IMR-90 (cell line): ENCODE data around the gene IBA57. TPM values are rescaled to one million over a fixed set of nuclear protein-coding genes. Genes with fewer than 3 reads are reported as not detected.
A peak's percentile ranks its signal among the peaks of the same experiment; 100 is the strongest.

Experiments used
- ATAC-seq: fragments of 200-7000 bp; cut with Tn5 transposase; 2 replicates; pipeline ENCODE4 v1.9.1; 2020; ENCODE audit warnings: low read depth, mild to moderate bottlenecking, moderate library complexity
- BruUV-seq: library from RNA; stranded (reverse); fragments of 400-500 nt; replicated peaks from 2 replicates; lab custom pipeline; 2021; lab: Mats Ljungman, UMichigan
- CTCF ChIA-PET: fragments of 300-600 bp; formaldehyde crosslinking; extraction: SDS; loops from one replicate; lab custom pipeline; 2021; ENCODE audit warnings: antibody characterized with exemption; lab: Yijun Ruan, JAX
- POLR2A ChIA-PET: fragments of 300-600 bp; sonication (Branson Sonifier 250); formaldehyde crosslinking; loops from one replicate; lab custom pipeline; 2022; ENCODE audit warnings: antibody characterized with exemption; ENCODE audit not compliant: unreplicated experiment; lab: Charles Lee
- DNase-seq: peaks from one replicate; pipeline ENCODE4 v3.0.0; 2013
- H2AFZ ChIP-seq: replicated peaks from 2 replicates; pipeline ENCODE3; 2013; ENCODE audit warnings: low read length, mild to moderate bottlenecking; ENCODE audit not compliant: poor library complexity
- H2AK5ac ChIP-seq: 2 replicates; pipeline ENCODE4 v1.6.1; 2013; ENCODE audit warnings: low read depth, low read length, inconsistent platforms
- H2AK9ac ChIP-seq: replicated peaks from 2 replicates; pipeline ENCODE3; 2013; ENCODE audit warnings: mild to moderate bottlenecking, low read depth, low read length, moderate library complexity; ENCODE audit not compliant: poor library complexity
- H2BK120ac ChIP-seq: 2 replicates; pipeline ENCODE4 v1.6.1; 2013; ENCODE audit warnings: low read depth, low read length, inconsistent platforms
- H2BK15ac ChIP-seq: 3 replicates; pipeline ENCODE4 v1.6.1; 2013; ENCODE audit warnings: low read depth, low read length, inconsistent platforms
- H2BK20ac ChIP-seq: 2 replicates; pipeline ENCODE4 v1.6.1; 2013; ENCODE audit warnings: low read depth, mild to moderate bottlenecking, inconsistent platforms, low read length, moderate library complexity
- H2BK5ac ChIP-seq: 2 replicates; pipeline ENCODE4 v1.6.1; 2013; ENCODE audit warnings: mild to moderate bottlenecking, low read depth, low read length, inconsistent platforms; ENCODE audit not compliant: poor library complexity, severe bottlenecking
- H3K14ac ChIP-seq: replicated peaks from 2 replicates; pipeline ENCODE4 v1.6.1; 2013; ENCODE audit warnings: low read depth, low read length, inconsistent platforms
- H3K18ac ChIP-seq: 2 replicates; pipeline ENCODE4 v1.6.1; 2013; ENCODE audit warnings: low read depth, low read length, control low read depth
- H3K23ac ChIP-seq: 2 replicates; pipeline ENCODE4 v1.6.1; 2013; ENCODE audit warnings: low read depth, low read length, inconsistent platforms
- H3K27ac ChIP-seq: 2 replicates; pipeline ENCODE4 v1.5.1; 2013; ENCODE audit warnings: mild to moderate bottlenecking, control low read depth, low read length; ENCODE audit not compliant: insufficient read depth
- H3K27me3 ChIP-seq: 2 replicates; pipeline ENCODE4 v1.6.1; 2013; ENCODE audit warnings: low read length; ENCODE audit not compliant: control insufficient read depth, insufficient read depth
- H3K36me3 ChIP-seq: 2 replicates; pipeline ENCODE4 v1.6.1; 2013; ENCODE audit warnings: low read length, mixed read lengths; ENCODE audit not compliant: control insufficient read depth, insufficient read depth
- H3K4ac ChIP-seq: 2 replicates; pipeline ENCODE4 v1.6.1; 2013; ENCODE audit warnings: low read depth, low read length, inconsistent platforms
- H3K4me1 ChIP-seq: 2 replicates; pipeline ENCODE4 v1.6.1; 2013; ENCODE audit warnings: low read length, mixed read lengths; ENCODE audit not compliant: control insufficient read depth, insufficient read depth
- H3K4me2 ChIP-seq: 2 replicates; pipeline ENCODE4 v1.6.1; 2013; ENCODE audit warnings: low read depth, mild to moderate bottlenecking, control low read depth, low read length, moderate library complexity
- H3K4me3 ChIP-seq: 2 replicates; pipeline ENCODE4 v1.5.1; 2013; ENCODE audit warnings: low read depth, mild to moderate bottlenecking, control low read depth, low read length, moderate library complexity; ENCODE audit not compliant: insufficient read depth
- H3K56ac ChIP-seq: 2 replicates; pipeline ENCODE4 v1.6.1; 2013; ENCODE audit warnings: low read length, inconsistent platforms; ENCODE audit not compliant: insufficient read depth; ENCODE audit errors: extremely low read depth
- H3K79me1 ChIP-seq, 2 experiments: 2 replicates each; pipeline ENCODE4 v1.6.1; 2013; ENCODE audit warnings: low read length in 2 of 2, inconsistent platforms in 1 of 2, low read depth in 1 of 2
- H3K9ac ChIP-seq: 2 replicates; pipeline ENCODE4 v1.6.1; 2013; ENCODE audit warnings: low read depth, low read length, control low read depth
- H3K9me1 ChIP-seq: 2 replicates; pipeline ENCODE4 v1.6.1; 2013; ENCODE audit warnings: low read length, inconsistent platforms; ENCODE audit not compliant: insufficient read depth
- H3K9me3 ChIP-seq: 2 replicates; pipeline ENCODE4 v1.6.1; 2013; ENCODE audit warnings: low read length; ENCODE audit not compliant: control insufficient read depth, insufficient read depth
- H4K20me1 ChIP-seq: 2 replicates; pipeline ENCODE4 v1.6.1; 2013; ENCODE audit warnings: low read length, inconsistent platforms; ENCODE audit not compliant: insufficient read depth
- H4K5ac ChIP-seq: 2 replicates; pipeline ENCODE4 v1.6.1; 2013; ENCODE audit warnings: mild to moderate bottlenecking, low read depth, low read length, control low read depth
- H4K8ac ChIP-seq, 2 experiments: 2 replicates each; pipeline ENCODE4 v1.6.1; 2013; ENCODE audit warnings: low read depth in 2 of 2, low read length in 2 of 2, control low read depth in 1 of 2, inconsistent platforms in 1 of 2
- H4K91ac ChIP-seq: 2 replicates; pipeline ENCODE4 v1.6.1; 2013; ENCODE audit warnings: low read depth, low read length, inconsistent platforms; ENCODE audit not compliant: insufficient read depth
- BHLHE40 ChIP-seq: fragments of 150-350 bp; IDR thresholded peaks from 2 replicates; pipeline ENCODE4 v1.6.1; 2016; ENCODE audit warnings: mild to moderate bottlenecking, low read depth, low read length
- CEBPB ChIP-seq: IDR thresholded peaks from 2 replicates; pipeline ENCODE4 v1.6.1; 2012; ENCODE audit warnings: low read depth, low read length, improper control_type of control experiment
- CHD1 ChIP-seq: IDR thresholded peaks from 2 replicates; pipeline ENCODE4 v1.6.1; 2012; ENCODE audit warnings: low read depth, low read length, improper control_type of control experiment
- ELK1 ChIP-seq: fragments of 150-350 bp; IDR thresholded peaks from 2 replicates; pipeline ENCODE4 v1.6.1; 2016; ENCODE audit warnings: low read depth, mild to moderate bottlenecking, low read length, moderate library complexity, borderline replicate concordance
- FOS ChIP-seq: fragments of 150-350 bp; IDR thresholded peaks from 2 replicates; pipeline ENCODE4 v1.6.1; 2016; ENCODE audit warnings: low read depth, low read length
- MAFK ChIP-seq: IDR thresholded peaks from 2 replicates; pipeline ENCODE4 v1.6.1; 2012; ENCODE audit warnings: low read depth, low read length, improper control_type of control experiment
- MAZ ChIP-seq: IDR thresholded peaks from 2 replicates; pipeline ENCODE4 v1.6.1; 2012; ENCODE audit warnings: low read depth, mild to moderate bottlenecking, low read length, improper control_type of control experiment, moderate library complexity, borderline replicate concordance
- MXI1 ChIP-seq: IDR thresholded peaks from 2 replicates; pipeline ENCODE4 v1.6.1; 2012; ENCODE audit warnings: low read depth, mild to moderate bottlenecking, low read length, moderate library complexity, borderline replicate concordance
- NFE2L2 ChIP-seq: fragments of 150-350 bp; IDR thresholded peaks from 2 replicates; pipeline ENCODE4 v1.6.1; 2016; ENCODE audit warnings: low read depth, mild to moderate bottlenecking, low read length
- POLR2A ChIP-seq: IDR thresholded peaks from 2 replicates; pipeline ENCODE4 v1.6.1; 2012; ENCODE audit warnings: mild to moderate bottlenecking, low read depth, low read length
- RAD21 ChIP-seq: IDR thresholded peaks from 2 replicates; pipeline ENCODE4 v1.6.1; 2012; ENCODE audit warnings: low read length, improper control_type of control experiment
- RCOR1 ChIP-seq: IDR thresholded peaks from 2 replicates; pipeline ENCODE4 v1.6.1; 2012; ENCODE audit warnings: mild to moderate bottlenecking, low read length, improper control_type of control experiment; ENCODE audit not compliant: insufficient replicate concordance
- RFX5 ChIP-seq: IDR thresholded peaks from 2 replicates; pipeline ENCODE4 v1.8.0; 2012; ENCODE audit warnings: low read depth, mild to moderate bottlenecking, low read length, moderate library complexity
- WGBS, 2 experiments: methylation state at CpG; one replicate each; pipeline versions ENCODE4 v1.1.5 to v1.1.7; 2013; ENCODE audit warnings: missing lambda C conversion rate in 2 of 2; ENCODE audit not compliant: insufficient read length in 1 of 2; ENCODE audit errors: extremely low coverage in 2 of 2; 5-methylcytosine and 5-hydroxymethylcytosine counted together
- dilution Hi-C: fragments of 300-500 bp; cut with HindIII; formaldehyde crosslinking; loops from one replicate; pipeline ENCODE4 v1.14.3; 2018; ENCODE audit warnings: low sequenced_read_pairs; ENCODE audit not compliant: unreplicated experiment
- in situ Hi-C: fragments of 300-500 bp; cut with MboI; formaldehyde crosslinking; loops from 3 replicates; pipeline ENCODE4 v1.14.3; 2019; ENCODE audit warnings: low sequenced_read_pairs, inconsistent platforms, mixed read lengths
- intact Hi-C: fragments of 100-400 bp; cut with micrococcal nuclease; formaldehyde crosslinking; loops from 2 replicates; pipeline ENCODE4 v1.10.0; 2022
- polyA plus RNA-seq, 3 experiments: library from polyadenylated mRNA; depleted of rRNA; stranded (reverse); fragments of >200 nt; gene quantifications; 2 replicates each; pipeline ENCODE4 v1.2.3, GENCODE V29; 2012; ENCODE audit warnings: low replicate concordance in 1 of 3
- total RNA-seq: library from RNA; depleted of rRNA; stranded (reverse); fragments of >200 nt; gene quantifications from 2 replicates; pipeline ENCODE4 v1.2.3, GENCODE V29; 2012

The IBA57 gene
- total and polyA plus RNA-seq, 2 of the 4 experiments (the other 2 are of a cell fraction), result 2.0 to 2.6 TPM

DNA sequence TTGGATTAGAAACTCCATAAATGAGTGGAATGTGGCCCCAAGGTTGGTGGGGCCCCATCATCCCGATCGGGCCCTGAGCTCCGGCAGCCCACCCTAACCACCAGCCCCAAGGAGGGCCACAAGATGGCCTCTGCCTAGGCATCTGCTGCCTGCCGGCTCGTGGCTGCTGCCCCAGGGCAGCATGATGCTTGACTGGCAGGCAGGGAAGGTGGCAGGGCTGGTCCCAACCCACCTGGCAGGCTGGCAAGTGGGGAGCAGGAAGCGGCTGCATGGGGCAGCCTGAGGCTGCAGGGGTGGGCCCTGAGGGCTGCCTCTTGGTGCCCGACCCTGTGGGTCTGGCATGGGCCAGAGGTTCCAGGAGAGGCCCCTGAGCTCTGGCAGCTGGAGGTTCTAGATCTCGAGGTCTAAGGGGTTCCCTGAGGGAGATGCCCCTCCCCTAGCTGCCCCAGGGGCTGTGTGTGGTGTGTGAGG, 16.6 kb upstream of the IBA57 start:
- Histone ChIP-seq H2BK20ac (no peak overlapping the region), H3K4me2 (no peak overlapping the region; the same call in 1 of the 2 replicates), H3K27ac (peak overlapping the region; percentile 86), H3K4me1 (peaks cover 23% of the 10 kb centered on the region), H2AFZ (peak overlapping the region; percentile 50), H3K56ac (0 out of 2 replicates have a peak overlapping the region, but pooled peaks have one; percentile 26), H4K8ac (peak overlapping the region; percentile 70 to 80), H3K9me3 (no peaks in the 10 kb centered on the region), H4K20me1 (peaks cover 39% of the 10 kb centered on the region), H3K27me3 (no peaks in the 10 kb centered on the region), H3K9me1 (peaks cover 8% of the 10 kb centered on the region), H4K5ac (no peak overlapping the region; the same call in 1 of the 2 replicates), H3K4ac (peak overlapping the region; percentile 70), H3K14ac (no peak overlapping the region; the same call in 1 of the 2 replicates), H2AK5ac (peak overlapping the region; percentile 67), H3K18ac (no peak overlapping the region; the same call in 1 of the 2 replicates), H3K36me3 (peaks cover 10% of the 10 kb centered on the region), H2BK15ac (no peak overlapping the region; the same call in 2 of the 3 replicates), H2BK120ac (no peak overlapping the region; the same call in 1 of the 2 replicates), H3K23ac (no peak overlapping the region), H3K4me3 (no peak overlapping the region), H2BK5ac (peak overlapping the region; percentile 89), H4K91ac (peak overlapping the region; percentile 45), H3K79me1 (peaks cover 9 to 60% of the 10 kb centered on the region in 2 experiments), H3K9ac (peak overlapping the region; percentile 21; the same call in 1 of the 2 replicates), H2AK9ac (peak overlapping the region; percentile 95)
- intact Hi-C loops, result no loop called here
- no peak for DNase-seq
- in situ Hi-C loops, result no loop called here
- ChIA-PET CTCF (interaction anchor here (1.3 kb wide), 1 partner anchor 149 kb away, joined by 3 read pairs; no protein-coding TSS in a partner anchor), POLR2A (no interaction called here)
- ATAC-seq, result no peak
- TF ChIP-seq ELK1, result no peak
- no peak for TF ChIP-seq CHD1
- TF ChIP-seq MAZ, result no peak
- TF ChIP-seq RAD21, result no peak
- TF ChIP-seq RCOR1, result no peak
- TF ChIP-seq RFX5, result no peak
- no peak for TF ChIP-seq MAFK
- no peak for TF ChIP-seq BHLHE40
- no peak for TF ChIP-seq FOS
- no peak for TF ChIP-seq CEBPB
- no peak for TF ChIP-seq MXI1
- TF ChIP-seq POLR2A, result no peak
- no peak for TF ChIP-seq NFE2L2
- 71% methylated on average over 3 of the region's 8 CpGs; no CpG with 5 or more reads in 1 of the 2 experiments for WGBS, 2 experiments
- no TSS peak for BruUV-seq
- dilution Hi-C loops, result no loop called here
